HepG2 (cell line): ENCODE results near the gene CPXM2. TPM values are rescaled to one million over a fixed set of nuclear protein-coding genes. Genes with fewer than 3 reads are reported as not detected.

Experiments
- CREB1 ChIP-seq, 2 experiments: fragments of 450-650 bp in 1 of 2; IDR thresholded peaks; 2 replicates each; pipeline ENCODE4 v1.6.1; 2016 to 2017; ENCODE audit warnings: control low read depth in 1 of 2, mild to moderate bottlenecking in 1 of 2, missing compliant biosample characterization in 1 of 2, missing genetic modification characterization in 1 of 2
- KDM1A ChIP-seq: IDR thresholded peaks from 2 replicates; pipeline ENCODE4 v1.6.1; 2016; ENCODE audit warnings: missing compliant biosample characterization
- polyA plus RNA-seq, 8 experiments: library from polyadenylated mRNA; depleted of rRNA in 3 of 8; stranded (reverse) in 7 of 8; unstranded in 1 of 8; fragments of >200 nt; fragmentation: Illumina TruSeq in 4 of 8; extraction: Trizol in 4 of 8; gene quantifications; 2 replicates each; pipeline versions ENCODE4 v1.2.1 to v1.2.3, GENCODE V29; 2011 to 2016; ENCODE audit warnings: low read depth in 4 of 8, missing spikeins in 1 of 8, mixed read lengths in 1 of 8; ENCODE audit not compliant: insufficient read depth in 1 of 8
- total RNA-seq, 5 experiments: library from RNA; depleted of rRNA; stranded (reverse); fragments of >200 nt; fragmentation: Illumina TruSeq; extraction: Trizol; gene quantifications; 2 replicates each; pipeline ENCODE4 v1.2.3, GENCODE V29; 2016; ENCODE audit warnings: low read depth in 1 of 5
- TF ChIP-seq, protein P1 (sequence below): sonication (generic); formaldehyde crosslinking; IDR thresholded peaks from 2 replicates; pipeline ENCODE4 v1.5.1; 2020; ENCODE audit warnings: missing genetic modification reagents, mild to moderate bottlenecking, borderline replicate concordance
- TF ChIP-seq, protein P2 (sequence below): sonication (generic); formaldehyde crosslinking; IDR thresholded peaks from 2 replicates; pipeline ENCODE4 v1.4.0; 2020; ENCODE audit warnings: missing genetic modification reagents, mild to moderate bottlenecking, borderline replicate concordance
- TF ChIP-seq, protein P3 (sequence below): sonication (generic); formaldehyde crosslinking; IDR thresholded peaks from 2 replicates; pipeline ENCODE4 v1.5.0; 2020; ENCODE audit warnings: missing genetic modification reagents
- TF ChIP-seq, protein P4 (sequence below): sonication (generic); formaldehyde crosslinking; IDR thresholded peaks from 2 replicates; pipeline ENCODE4 v1.4.0; 2020; ENCODE audit warnings: missing genetic modification reagents, borderline replicate concordance

Gene CPXM2
- total and polyA plus RNA-seq, 2 of the 13 experiments (the other 11 are each of a cell fraction or from before 2014, with no cell fraction given), result 0.03 TPM; not detected in 1

DNA sequence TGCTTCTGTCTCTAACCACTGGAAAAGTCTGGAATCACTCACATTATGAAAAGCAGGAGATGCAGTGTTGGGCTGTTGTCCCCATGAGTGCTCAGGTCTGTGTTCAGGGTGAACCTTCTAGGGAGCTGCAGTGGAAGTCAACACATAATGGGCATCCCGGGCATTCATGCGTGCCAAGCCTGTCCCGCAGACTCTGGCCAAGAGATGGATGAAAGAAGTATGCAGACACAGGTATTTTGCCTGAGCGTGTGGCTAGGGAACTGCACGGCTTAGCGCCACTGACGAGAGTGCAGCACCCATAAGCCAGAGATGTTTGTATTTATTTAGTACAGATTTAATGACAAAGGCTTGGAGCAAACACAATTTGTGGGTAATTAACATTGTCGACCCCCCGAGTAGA is 140.7 kb downstream of the CPXM2 start (continued):
- TF ChIP-seq, protein P1, sequence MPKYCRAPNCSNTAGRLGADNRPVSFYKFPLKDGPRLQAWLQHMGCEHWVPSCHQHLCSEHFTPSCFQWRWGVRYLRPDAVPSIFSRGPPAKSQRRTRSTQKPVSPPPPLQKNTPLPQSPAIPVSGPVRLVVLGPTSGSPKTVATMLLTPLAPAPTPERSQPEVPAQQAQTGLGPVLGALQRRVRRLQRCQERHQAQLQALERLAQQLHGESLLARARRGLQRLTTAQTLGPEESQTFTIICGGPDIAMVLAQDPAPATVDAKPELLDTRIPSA (CRISPR knock-in tag), result no peak
- TF ChIP-seq CREB1 (IDR thresholded peaks at IDR 0.05) (no peak), CREB1 (CRISPR knock-in tag; IDR thresholded peaks at IDR 0.05) (no peak), KDM1A (CRISPR knock-in tag) (no peak)
- TF ChIP-seq, protein P2, sequence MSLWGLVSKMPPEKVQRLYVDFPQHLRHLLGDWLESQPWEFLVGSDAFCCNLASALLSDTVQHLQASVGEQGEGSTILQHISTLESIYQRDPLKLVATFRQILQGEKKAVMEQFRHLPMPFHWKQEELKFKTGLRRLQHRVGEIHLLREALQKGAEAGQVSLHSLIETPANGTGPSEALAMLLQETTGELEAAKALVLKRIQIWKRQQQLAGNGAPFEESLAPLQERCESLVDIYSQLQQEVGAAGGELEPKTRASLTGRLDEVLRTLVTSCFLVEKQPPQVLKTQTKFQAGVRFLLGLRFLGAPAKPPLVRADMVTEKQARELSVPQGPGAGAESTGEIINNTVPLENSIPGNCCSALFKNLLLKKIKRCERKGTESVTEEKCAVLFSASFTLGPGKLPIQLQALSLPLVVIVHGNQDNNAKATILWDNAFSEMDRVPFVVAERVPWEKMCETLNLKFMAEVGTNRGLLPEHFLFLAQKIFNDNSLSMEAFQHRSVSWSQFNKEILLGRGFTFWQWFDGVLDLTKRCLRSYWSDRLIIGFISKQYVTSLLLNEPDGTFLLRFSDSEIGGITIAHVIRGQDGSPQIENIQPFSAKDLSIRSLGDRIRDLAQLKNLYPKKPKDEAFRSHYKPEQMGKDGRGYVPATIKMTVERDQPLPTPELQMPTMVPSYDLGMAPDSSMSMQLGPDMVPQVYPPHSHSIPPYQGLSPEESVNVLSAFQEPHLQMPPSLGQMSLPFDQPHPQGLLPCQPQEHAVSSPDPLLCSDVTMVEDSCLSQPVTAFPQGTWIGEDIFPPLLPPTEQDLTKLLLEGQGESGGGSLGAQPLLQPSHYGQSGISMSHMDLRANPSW (CRISPR knock-in tag), result no peak
- TF ChIP-seq, protein P3, sequence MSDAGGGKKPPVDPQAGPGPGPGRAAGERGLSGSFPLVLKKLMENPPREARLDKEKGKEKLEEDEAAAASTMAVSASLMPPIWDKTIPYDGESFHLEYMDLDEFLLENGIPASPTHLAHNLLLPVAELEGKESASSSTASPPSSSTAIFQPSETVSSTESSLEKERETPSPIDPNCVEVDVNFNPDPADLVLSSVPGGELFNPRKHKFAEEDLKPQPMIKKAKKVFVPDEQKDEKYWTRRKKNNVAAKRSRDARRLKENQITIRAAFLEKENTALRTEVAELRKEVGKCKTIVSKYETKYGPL (CRISPR knock-in tag), result no peak
- TF ChIP-seq, protein P4, sequence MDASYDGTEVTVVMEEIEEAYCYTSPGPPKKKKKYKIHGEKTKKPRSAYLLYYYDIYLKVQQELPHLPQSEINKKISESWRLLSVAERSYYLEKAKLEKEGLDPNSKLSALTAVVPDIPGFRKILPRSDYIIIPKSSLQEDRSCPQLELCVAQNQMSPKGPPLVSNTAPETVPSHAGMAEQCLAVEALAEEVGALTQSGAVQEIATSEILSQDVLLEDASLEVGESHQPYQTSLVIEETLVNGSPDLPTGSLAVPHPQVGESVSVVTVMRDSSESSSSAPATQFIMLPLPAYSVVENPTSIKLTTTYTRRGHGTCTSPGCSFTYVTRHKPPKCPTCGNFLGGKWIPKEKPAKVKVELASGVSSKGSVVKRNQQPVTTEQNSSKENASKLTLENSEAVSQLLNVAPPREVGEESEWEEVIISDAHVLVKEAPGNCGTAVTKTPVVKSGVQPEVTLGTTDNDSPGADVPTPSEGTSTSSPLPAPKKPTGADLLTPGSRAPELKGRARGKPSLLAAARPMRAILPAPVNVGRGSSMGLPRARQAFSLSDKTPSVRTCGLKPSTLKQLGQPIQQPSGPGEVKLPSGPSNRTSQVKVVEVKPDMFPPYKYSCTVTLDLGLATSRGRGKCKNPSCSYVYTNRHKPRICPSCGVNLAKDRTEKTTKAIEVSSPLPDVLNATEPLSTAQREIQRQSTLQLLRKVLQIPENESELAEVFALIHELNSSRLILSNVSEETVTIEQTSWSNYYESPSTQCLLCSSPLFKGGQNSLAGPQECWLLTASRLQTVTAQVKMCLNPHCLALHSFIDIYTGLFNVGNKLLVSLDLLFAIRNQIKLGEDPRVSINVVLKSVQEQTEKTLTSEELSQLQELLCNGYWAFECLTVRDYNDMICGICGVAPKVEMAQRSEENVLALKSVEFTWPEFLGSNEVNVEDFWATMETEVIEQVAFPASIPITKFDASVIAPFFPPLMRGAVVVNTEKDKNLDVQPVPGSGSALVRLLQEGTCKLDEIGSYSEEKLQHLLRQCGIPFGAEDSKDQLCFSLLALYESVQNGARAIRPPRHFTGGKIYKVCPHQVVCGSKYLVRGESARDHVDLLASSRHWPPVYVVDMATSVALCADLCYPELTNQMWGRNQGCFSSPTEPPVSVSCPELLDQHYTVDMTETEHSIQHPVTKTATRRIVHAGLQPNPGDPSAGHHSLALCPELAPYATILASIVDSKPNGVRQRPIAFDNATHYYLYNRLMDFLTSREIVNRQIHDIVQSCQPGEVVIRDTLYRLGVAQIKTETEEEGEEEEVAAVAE (CRISPR knock-in tag), result no peak
